Activated CD4-positive, CD25-positive, alpha-beta regulatory T cell treated with anti-CD3 and anti-CD28 coated beads, Interleukin-2, amount 50 U/mL, for 72 hours (primary cell): ENCODE data around the gene CSNK1G3.
"Not testable (repeated sequence)": the region's sequence is repeated elsewhere in the genome, so short reads cannot be mapped to it uniquely, and the experiment has no call there.

Experiments used
- DNase-seq: peaks from one replicate; pipeline ENCODE4 v3.0.0; 2021

The CSNK1G3 gene

DNA sequence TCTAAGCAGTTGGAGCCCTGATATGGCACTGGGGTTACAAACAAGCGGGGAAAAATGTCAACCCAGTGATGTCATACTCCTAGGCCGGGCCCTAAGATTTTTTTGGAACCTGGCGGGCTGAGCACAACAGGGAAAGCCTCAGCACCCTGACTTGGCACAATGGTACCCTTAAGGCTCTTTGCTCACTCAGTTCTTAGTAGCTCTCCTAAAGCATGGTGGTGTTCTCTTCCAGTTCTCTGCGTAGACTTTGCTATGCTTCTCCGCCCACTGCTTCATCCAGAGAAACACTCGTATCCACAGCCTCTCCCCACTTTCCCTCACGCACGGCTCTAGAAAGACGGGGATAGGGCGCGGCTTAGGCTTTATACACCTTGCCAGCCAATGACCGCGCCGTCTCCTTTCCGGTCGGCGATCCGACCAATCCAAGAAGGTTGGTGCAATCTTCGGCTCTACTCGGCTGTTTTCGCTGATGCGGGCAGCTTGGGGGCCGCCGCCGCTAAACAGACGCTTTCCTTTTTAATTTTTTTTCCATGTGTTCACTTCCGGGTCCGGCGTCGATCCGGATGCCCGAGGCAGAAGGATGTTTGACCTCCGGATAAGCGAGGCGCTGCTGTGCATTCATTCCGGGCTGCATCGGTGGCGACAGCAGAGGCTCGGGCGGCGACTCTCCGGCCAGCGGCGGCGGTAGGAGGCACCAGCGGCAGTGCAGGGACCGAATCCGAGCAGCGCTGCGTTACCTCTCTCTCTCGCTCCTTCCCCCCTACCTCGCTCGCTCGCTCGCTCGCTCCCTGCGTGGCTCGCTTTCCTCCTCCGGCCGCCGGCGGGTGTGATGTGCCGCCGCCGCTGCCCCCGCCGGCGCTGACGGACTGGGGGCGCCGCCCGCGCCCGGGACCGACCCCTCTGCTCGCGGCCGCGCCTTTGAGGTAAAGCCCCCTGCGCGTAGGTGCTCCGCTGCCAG is at the start of gene CSNK1G3:
Gene CSNK1G3 (plus strand): TSS at position 530 of the 958 bp plus-strand sequence. CDS start 33,487 bp downstream, outside the sequence.
- DNase-seq: peak; percentile 90

DNA sequence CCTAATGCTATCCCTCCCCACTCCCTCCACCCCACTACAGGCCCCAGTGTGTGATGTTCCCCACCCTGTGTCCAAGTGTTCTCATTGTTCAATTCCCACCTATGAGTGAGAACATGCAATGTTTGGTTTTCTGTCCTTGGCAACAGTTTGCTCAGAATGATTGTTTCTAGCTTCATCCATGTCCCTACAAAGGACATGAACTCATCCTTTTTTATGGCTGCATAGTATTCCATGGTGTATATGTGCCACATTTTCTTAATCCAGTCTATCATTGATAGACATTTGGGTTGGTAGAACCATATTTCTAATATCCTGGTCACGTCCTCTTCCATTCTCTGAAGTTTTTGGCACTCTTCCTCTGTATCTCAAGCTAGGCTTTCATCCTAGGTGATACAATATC is 45.1 kb upstream of the CSNK1G3 start:
- DNase-seq: not testable (repeated sequence)

DNA sequence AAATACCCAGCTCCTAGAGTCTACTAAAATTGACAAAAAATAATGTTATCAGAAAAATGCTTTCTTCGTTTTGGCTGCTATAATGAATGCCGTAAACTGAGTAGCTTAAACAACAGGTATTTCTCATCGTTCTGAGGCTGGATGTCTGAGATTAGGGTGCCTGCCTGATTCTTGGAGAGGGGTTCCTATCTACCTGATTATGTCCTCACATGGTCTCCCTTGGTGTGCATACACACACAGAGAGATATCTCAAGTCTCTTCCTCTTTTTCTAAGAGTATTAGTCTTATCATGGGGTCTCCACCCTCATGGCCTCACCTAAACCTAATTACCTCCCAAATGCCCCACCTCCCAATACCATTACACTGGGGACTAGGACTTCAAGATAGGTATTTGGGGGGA is 40.6 kb upstream of the CSNK1G3 start:
- no peak for DNase-seq

DNA sequence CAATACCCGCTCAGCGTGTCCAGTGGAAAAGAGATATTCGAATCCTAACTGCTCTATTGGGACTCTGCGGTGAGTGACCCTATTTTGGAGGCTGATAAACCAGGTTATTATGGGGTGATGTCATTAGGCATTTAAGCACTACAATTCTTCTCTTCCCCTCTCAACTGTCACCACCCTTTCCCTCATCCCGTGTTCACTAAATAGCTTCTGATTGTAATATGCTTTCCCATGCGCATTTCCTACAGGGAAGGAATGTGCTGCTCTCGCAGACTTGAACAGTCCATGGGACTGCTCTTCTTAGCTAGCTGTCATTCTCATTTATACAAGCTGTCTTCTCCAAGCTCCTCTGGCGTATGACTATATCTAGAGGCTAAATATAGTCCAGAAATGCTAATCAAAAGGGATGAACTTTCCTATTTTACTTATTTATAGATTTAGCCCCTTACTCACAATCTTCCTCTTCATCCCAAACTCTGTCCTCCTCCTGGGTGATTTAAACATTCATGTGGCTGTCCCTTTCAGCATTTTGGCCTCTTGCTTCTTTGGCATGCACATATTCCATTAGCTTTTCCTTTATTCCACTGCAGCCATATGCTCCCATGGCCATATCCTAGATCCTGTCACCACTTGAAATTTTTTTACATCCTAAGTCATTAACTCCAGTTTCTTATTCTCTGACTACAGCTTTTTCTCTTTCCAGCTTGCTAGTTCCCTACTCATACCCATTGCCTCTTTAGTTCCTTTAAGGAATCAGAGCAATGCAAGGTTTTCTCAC is 39.6 kb upstream of the CSNK1G3 start:
- DNase-seq: no peak

DNA sequence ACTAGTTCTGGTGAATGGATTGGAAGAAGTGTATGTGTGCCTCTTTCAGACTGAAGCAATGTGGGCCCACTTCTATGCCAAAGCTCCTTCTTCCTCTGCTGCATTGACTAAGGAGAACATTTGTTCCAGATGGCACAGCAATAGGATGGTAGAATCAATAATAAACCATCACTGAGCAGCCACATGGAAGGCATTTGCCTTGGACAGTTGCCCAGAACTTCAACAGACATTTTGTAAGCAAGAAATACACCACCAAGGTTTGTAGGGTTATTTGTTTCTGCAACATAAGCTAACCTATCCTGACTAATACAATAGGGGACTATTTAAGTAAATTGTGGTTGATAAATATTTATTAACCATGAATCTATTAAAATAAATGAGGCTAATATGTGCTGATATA is 37.7 kb upstream of the CSNK1G3 start:
- DNase-seq: no peak

DNA sequence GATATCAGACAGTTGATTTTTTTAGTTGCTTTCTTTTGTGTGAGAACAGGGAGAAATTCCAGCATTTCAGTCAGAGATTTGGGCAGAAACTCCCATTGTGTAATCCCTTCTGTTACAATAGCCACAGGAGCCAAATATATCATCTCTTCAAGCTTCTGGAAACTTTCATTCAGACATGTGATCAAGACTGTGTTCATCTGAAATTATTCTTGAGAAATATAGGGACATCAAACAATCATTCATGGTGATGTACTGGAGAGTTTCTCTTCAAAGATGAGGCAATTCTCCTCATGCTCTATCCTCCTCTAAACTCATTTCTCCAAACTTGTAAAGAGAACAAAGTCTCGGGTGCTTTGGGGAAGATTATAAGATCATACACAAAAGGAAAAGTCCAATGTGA is 35.2 kb upstream of the CSNK1G3 start:
- no peak for DNase-seq

DNA sequence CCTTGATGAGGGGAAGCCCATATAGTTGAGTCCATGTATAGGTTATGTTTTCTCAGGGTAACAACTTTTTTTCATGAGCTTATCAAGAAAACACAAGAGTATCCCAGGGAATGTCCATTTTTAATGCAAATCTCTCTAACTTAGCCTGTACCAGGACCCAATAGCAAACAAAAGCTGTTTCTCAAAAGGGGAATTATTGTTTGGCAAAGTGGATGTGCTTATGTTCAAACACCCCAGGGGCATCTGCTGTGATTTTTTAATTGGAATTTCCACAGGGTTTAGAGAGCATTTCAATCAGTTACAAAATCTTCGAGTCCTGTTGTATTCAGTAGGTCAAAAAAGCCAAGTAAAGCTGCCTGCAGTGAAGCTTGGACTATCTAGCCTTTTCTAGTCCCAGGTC is 33.4 kb upstream of the CSNK1G3 start:
- DNase-seq: no peak

DNA sequence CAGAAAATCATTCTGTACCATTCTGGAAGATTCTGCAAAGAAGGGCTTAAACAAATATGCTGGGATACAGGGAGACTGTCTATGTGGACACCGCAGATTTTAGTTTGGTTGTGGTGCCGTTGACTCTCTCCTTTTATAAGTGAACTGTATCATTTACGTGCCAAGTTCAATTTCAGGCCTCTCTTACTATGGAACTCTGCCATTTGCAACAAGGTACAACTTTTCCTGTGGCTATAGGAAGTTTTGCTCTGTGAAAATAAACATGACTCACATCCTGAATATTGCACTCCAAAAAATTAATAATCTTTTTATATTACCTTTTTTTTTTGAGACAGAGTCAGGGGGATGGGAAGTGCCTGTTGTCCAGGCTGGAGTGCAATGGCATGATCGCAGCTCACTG is 29.7 kb upstream of the CSNK1G3 start:
- DNase-seq: no peak

DNA sequence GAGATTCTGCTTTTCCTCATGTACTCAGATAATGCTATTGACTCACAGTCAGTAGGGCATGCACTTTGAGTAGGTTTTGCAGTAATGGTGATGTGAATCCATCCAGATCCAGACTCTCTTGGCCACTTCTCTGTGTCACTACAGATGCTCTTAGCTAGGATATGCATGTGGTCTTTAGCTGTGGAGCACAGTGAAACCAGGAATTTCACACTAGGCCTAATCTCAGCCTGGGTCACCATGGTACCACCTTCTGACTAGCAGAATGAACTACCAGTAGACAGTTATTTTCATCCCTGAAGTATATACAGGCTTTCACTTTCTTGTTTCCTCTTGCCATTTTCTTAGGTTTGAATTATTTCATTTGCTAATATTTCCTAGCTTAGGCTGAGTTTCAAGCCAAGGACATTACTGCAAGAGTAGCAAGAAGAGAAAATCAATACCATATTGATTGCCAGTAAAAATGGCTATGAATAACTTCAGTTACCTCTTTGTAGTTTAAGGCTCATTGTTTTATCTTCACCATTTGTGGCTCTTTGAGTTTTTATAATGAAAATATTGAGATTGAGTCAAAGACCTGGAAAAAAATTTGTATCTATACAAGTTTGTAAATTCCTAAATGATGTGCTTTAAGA is 28.4 kb upstream of the CSNK1G3 start:
- no peak for DNase-seq

DNA sequence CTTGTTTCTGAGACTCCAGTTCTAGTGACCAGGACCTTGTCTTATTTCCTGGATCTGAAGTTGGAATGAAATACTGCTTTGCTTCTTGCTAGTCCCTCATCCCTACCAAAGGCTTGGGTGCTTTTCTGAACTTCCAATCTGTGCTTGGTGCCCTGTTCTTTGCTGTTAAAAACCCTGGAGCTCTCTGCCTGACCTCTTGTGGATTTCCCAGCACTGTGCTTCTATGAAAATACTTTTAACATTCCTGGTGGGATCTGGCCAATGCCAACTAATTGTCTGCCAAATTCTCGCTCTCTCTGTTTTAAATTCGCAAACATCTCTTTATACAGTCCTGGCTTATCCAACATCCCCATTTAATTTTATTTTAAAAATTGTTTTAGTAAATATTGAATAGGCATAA is 26.7 kb upstream of the CSNK1G3 start:
- DNase-seq: no peak

DNA sequence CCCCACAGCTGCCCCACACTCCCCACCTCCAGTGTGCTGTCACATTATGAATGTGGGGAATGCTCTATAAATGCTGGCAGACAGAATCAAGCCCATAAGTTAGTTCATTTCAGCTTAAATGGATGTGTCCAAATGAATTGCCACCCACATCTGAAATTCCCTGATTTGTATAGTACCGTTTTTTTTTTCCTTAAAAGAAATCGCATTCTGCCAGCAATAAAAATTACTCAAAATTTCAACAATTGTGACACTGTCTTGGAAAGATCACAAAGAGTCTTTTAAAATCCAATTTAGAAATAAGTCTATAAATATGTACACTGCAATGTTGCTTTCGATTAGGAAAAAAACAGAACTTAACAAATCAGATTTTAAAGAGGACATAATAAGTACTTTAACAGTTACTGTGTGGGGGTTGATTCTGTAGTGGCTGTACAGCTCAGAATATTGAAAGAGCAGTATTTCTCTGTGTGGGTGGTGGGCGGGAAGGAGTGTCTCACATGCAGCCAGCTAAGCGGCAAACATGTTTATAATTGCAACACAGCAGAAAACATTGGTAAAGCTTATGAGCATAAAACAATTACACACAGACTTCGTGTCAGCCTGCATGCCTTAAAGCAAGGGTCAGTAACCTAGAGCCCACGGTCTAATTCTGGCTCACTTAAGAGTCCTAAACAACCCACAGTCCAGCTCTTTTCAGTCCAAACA is 24.9 kb upstream of the CSNK1G3 start:
- DNase-seq: no peak

DNA sequence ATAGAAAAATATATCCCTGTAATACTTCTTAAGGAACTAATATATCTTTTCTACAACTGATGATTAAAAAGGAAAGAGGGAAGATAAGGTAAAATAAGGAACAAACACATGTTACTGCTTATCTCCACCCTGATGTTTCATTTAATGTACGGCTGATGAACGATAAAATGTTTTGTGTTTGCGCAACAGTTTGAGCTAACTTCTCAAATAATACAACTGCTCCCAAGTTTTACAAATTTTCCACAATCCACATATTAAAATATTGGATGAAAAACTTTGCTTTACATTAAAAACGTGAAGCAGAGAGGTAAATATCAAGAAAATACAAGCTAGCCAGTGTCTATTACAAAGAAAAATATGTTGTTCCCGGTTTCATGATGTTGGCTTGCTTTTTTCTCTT is 21.0 kb upstream of the CSNK1G3 start:
- no peak for DNase-seq

DNA sequence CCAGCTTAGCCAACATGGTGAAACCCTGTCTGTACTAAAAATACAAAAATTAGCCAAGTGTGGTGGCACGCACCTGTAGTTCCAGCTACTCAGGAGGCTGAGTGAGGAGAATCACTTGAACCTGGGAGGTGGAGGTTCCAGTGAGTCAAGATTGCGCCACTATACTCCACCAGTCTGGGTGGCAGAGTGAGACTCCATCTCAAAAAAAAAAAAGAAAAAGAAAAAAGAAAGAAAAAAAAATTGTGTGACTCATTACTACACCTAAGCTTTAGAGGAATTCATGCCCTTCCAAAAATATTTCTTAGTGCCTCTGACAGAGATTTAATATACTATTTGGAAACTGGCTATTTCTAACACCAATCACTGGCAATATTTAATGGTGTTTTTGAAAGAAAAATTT is 16.8 kb upstream of the CSNK1G3 start:
- DNase-seq: not testable (repeated sequence)

DNA sequence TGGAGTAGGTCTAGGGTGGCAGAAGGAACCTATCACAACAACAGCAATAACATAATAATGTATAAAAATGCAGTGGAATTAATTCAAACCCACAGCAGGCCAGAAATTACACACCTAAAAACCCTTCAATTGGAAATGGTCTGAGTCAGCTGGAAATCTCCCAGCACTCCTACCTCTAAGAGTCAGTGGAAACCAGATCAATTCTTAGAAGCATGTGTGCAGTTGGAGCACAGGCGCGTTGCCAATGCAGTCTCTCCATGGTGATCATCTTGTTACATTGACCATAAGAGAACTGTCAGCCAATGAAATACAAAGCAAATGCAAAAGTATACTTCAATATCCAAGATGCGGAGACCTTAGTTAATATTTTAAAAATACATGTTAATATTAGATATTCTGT is 15.1 kb upstream of the CSNK1G3 start:
- DNase-seq: no peak

DNA sequence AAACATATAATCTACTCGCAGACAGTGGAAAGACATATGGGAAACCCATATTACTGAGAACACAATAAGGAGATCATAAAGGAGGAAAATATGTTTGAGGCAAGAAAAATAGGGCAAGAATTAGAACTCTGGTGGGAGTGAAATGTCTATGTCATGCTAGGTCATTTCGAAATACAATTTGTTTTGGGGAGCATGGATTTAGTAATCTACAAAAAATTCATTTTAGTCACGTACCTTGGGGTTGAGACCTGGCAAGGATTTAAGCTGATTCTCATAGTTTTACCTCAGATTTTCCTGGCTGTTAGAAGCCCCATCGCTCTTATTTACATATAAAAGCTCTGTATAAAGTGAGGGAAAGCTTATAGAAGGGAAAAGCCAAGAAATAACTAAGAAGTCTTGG is 11.5 kb upstream of the CSNK1G3 start:
- DNase-seq: no peak

DNA sequence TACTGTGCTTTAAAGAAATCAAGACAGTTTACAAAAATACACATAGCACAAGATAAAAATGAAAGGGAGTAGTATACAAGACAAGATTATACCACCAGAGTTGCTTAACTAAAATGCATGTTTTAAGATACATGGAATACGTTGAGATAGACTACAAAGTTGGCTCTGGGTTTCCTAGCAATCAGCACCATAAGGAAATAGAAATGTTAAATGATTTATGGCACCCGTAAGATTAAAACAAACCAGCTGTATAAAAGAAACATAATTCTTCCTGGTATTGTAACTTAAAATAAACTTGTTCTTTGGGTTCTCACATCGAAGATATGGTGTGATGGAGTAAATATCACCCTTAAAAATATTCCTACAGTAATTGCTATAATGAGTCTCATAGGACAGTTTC is 9.9 kb upstream of the CSNK1G3 start:
- DNase-seq: no peak

DNA sequence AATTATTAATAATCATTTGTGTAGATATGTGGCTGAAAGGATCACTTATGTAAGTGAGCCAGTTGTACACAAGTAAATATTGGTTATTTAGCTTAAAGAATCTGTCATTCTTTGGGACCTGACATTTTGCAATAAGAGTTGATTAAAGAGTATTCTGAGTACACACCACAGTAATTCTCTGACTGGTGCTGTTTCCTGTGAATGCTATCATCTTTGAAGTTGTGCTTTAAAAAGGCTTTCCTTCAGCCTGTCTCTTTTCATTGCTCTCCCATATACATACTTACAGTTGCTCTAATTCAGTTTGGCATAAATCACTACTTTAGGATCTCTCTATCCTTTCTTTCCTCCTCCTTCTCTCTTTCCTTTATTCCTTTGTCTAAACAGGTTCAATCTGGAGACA is 8.7 kb upstream of the CSNK1G3 start:
- DNase-seq: no peak

DNA sequence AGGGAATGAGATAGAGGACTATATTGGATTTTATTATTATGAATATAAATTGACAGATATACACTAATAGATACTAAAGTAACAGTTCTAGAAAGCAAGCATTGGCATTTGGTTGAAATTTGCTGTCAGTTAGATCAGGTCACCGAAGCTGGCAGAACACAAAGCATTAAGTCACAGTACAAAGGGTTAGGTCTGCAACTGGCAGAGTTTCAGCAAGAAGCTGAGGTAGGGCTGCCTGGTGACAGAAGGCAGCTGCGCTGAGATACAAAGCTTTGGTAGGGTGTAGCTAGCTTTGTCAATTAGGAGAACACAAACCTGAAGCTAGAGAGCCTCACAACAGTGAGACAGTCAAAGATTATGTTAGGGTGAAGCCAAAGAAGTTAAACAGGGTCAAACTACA is 6.3 kb upstream of the CSNK1G3 start:
- DNase-seq: no peak

DNA sequence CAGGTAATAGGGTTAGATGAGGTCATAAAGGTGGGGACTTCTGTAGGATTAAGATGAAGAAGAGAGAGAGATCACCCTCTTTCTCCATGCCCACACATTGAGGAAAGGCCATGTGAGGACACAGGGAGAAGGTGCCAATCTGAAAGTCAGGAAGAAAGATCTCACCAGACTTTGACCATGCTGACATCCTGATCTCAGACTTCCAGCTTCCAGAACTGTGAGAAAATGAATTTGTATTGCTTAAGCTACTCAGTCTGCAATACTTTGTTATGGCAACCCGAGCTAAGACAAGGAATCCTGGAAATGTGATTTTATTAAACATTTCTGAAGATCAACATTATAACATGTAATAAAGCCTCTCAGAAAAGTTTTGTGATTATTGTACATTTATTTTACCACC is 3.5 kb upstream of the CSNK1G3 start:
- no peak for DNase-seq

DNA sequence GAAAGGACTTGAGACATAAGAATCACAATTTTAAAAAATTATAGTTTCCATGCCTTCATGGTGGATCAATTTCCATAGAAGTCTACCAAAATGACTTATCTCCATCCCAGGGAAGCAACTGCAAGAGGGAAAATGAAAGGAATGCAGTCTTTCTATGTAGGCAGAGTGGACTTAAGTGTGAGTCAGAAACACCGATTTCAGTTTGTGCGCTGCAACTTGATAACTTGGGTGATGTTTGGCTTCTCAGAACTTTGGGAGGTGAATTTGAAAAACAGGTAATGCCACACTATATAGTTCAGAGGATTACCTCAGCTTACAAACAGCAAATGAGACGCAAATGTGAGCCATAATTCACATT is 708 bp upstream of the CSNK1G3 start:
- no peak for DNase-seq

DNA sequence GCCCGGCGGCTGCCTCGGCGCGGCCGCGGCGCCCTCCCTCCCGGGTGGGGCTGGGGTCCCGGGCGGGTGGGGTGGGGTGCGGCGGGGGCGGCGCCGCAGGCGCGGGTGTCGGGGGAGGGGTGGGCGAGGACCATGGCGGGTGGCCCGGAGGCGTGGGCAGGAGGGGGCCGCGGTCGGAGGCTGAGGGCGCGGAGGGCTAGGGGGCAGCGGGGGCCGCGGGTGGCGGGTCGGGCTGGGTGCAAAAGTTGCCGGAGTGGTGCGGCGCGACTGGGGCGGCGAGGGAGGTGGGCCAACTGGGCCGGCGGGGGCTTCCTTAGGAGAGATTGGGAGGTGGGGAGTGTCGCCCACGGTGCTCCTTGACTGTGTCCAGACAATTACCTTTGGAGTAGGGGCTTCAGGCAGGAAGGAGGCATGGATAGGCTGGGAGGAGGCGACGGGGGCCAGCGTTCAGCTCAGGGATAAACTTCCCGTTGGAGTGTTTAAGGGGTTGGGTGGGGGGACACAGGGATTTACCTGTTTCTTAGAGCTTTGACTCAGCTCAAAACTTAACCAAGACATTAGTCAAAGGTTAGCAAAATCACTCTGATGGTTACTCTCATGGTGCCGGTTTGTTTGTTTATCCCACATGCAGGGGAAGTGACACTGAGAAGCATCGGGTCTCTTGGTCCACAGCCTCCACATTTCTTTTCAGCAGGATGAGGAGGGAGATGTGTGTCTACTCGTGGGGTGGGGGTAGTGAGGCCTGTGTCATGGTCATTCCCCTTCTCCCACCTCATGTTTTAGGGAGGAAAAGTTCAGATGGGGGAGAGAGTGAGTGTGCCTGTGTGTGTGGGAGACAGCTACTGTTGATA is 859 bp downstream of the CSNK1G3 start:
- peak; percentile 56 for DNase-seq
